Lung (tissue), 12 donors: ENCODE results near the gene FAM50B. TPM values are rescaled to one million over a fixed set of nuclear protein-coding genes. Genes with fewer than 3 reads are reported as not detected.

Experiments used
- ATAC-seq: fragments of 200-7000 bp; cut with Tn5 transposase; one replicate; pipeline ENCODE4 v1.9.1; 2020; ENCODE audit warnings: moderate number of reproducible peaks; ENCODE audit not compliant: insufficient read depth, low FRiP score
- DNase-seq, 3 donors: peaks; one replicate each; pipeline ENCODE4 v3.0.0-alpha.2; 2013 to 2017
- H3K27ac ChIP-seq, 2 donors: one replicate each; pipeline ENCODE4 v1.5.1; 2013; ENCODE audit warnings: mild to moderate bottlenecking in 2 of 2, moderate library complexity in 2 of 2, control low read depth in 1 of 2, inconsistent platforms in 1 of 2, low read depth in 1 of 2, low read length in 1 of 2
- H3K27me3 ChIP-seq, 3 donors: one replicate each; pipeline ENCODE4 v1.5.1; 2013; ENCODE audit warnings: low read length in 2 of 3; ENCODE audit not compliant: control insufficient read depth in 3 of 3, insufficient read depth in 3 of 3
- H3K36me3 ChIP-seq, 4 donors: one replicate each; pipeline ENCODE4 v1.5.1; 2013; ENCODE audit warnings: low read length in 4 of 4, mild to moderate bottlenecking in 1 of 4, moderate library complexity in 1 of 4; ENCODE audit not compliant: control insufficient read depth in 4 of 4, insufficient read depth in 4 of 4
- H3K4me1 ChIP-seq, 5 donors: one replicate each; pipeline ENCODE4 v1.5.1; 2013; ENCODE audit warnings: low read length in 5 of 5, mild to moderate bottlenecking in 2 of 5, moderate library complexity in 1 of 5; ENCODE audit not compliant: control insufficient read depth in 5 of 5, insufficient read depth in 5 of 5
- H3K4me3 ChIP-seq: one replicate; pipeline ENCODE4 v1.5.1; 2013; ENCODE audit warnings: mild to moderate bottlenecking, control low read depth, moderate library complexity
- H3K9ac ChIP-seq, 2 donors: one replicate each; pipeline ENCODE4 v1.5.1; 2013; ENCODE audit warnings: low read length in 2 of 2, control low read depth in 1 of 2; ENCODE audit not compliant: insufficient read depth in 1 of 2
- H3K9me3 ChIP-seq, 4 donors: one replicate each; pipeline ENCODE4 v1.5.1; 2013; ENCODE audit warnings: low read length in 3 of 4, mild to moderate bottlenecking in 1 of 4, moderate library complexity in 1 of 4; ENCODE audit not compliant: control insufficient read depth in 4 of 4, insufficient read depth in 3 of 4
- CTCF ChIP-seq: IDR thresholded peaks from 2 replicates; pipeline ENCODE4 v1.5.1; 2012; ENCODE audit warnings: mild to moderate bottlenecking; ENCODE audit errors: control extremely low read depth, extremely low read depth
- WGBS, 2 donors: extraction: QIAGEN DNeasy Blood & Tissue Kit; methylation state at CpG; one replicate each; pipeline ENCODE4 v1.1.7; 2013; 5-methylcytosine and 5-hydroxymethylcytosine counted together
- polyA plus RNA-seq, 2 donors: library from polyadenylated mRNA; stranded (reverse); fragments of 200-250 nt; gene quantifications; one replicate each; pipeline ENCODE4 v1.2.1, GENCODE V29; 2013
- total RNA-seq, 2 donors: library from RNA; depleted of rRNA in 1 of 2; stranded (reverse); fragments of >200 nt in 1 of 2; gene quantifications; one replicate each; pipeline ENCODE4 v1.2.1, GENCODE V29; 2014 to 2021
- donor health status: control.
- donor health status: control.
- donor health status: Bipolar disorder and iron deficiency.
- donor health status: healthy.
- donor health status: DM: yes; HTN: yes; CAD: no.

The FAM50B gene
- total and polyA plus RNA-seq, 4 donors, result 7.1 to 15.8 (median 11.3) TPM

GRCh38 chr6:3808199-3808598, 41.0 kb upstream of the FAM50B start:
- no peak overlapping the region for H3K27ac ChIP-seq
- no peak for DNase-seq
- TF ChIP-seq CTCF, result no peak
- no peak for ATAC-seq
- H3K4me1 ChIP-seq, result peaks cover 4 to 12% (median 5%) of the 10 kb centered on the region in 5 donors
- H3K9ac ChIP-seq, result no peak overlapping the region
- H3K36me3 ChIP-seq, result no peaks in the 10 kb centered on the region
- no peak overlapping the region for H3K4me3 ChIP-seq
- no peaks in the 10 kb centered on the region for H3K9me3 ChIP-seq
- H3K27me3 ChIP-seq, result no peaks in the 10 kb centered on the region
- 87 to 97% methylated on average over 3 of the region's 3 CpGs for WGBS, 2 donors

GRCh38 chr6:3808759-3809514, 40.2 kb upstream of the FAM50B start:
- 75 to 84% methylated on average over 7 of the region's 7 CpGs for WGBS, 2 donors
- no peaks in the 10 kb centered on the region for H3K9me3 ChIP-seq
- H3K4me3 ChIP-seq, result no peak overlapping the region
- H3K27me3 ChIP-seq, result no peaks in the 10 kb centered on the region
- H3K36me3 ChIP-seq, result no peaks in the 10 kb centered on the region
- DNase-seq, result no peak
- peak; percentile 58 for ATAC-seq
- no peak overlapping the region for H3K9ac ChIP-seq
- H3K4me1 ChIP-seq, result peaks cover 0 to 12% (median 2%) of the 10 kb centered on the region in 5 donors
- H3K27ac ChIP-seq, result peak overlapping the region in 1 of 2 donors; percentile 75
- TF ChIP-seq CTCF, result no peak

GRCh38 chr6:3809515-3809891, 39.7 kb upstream of the FAM50B start:
- ATAC-seq, result no peak
- no peak overlapping the region for H3K9ac ChIP-seq
- TF ChIP-seq CTCF, result no peak
- WGBS, 2 donors, result 91% methylated on average over 1 of the region's 1 CpG
- no peaks in the 10 kb centered on the region for H3K9me3 ChIP-seq
- H3K36me3 ChIP-seq, result no peaks in the 10 kb centered on the region
- no peaks in the 10 kb centered on the region for H3K27me3 ChIP-seq
- peaks cover 0 to 12% (median 0%) of the 10 kb centered on the region in 5 donors for H3K4me1 ChIP-seq
- H3K4me3 ChIP-seq, result no peak overlapping the region
- peak overlapping the region in 1 of 2 donors; percentile 44 for H3K27ac ChIP-seq
- no peak for DNase-seq
